Superior temporal gyrus (tissue), 1 donor: Measurements from ENCODE around the gene UNC93A.
A peak's percentile ranks its signal among the peaks of the same experiment; 100 is the strongest.
"Not testable (repeated sequence)": the region's sequence is repeated elsewhere in the genome, so short reads cannot be mapped to it uniquely, and the experiment has no call there.

ENCODE experiments used
- DNase-seq: peaks from one replicate; pipeline ENCODE4 v3.0.0-alpha.2; 2016; ENCODE audit errors: extremely low spot score

UNC93A gene

DNA sequence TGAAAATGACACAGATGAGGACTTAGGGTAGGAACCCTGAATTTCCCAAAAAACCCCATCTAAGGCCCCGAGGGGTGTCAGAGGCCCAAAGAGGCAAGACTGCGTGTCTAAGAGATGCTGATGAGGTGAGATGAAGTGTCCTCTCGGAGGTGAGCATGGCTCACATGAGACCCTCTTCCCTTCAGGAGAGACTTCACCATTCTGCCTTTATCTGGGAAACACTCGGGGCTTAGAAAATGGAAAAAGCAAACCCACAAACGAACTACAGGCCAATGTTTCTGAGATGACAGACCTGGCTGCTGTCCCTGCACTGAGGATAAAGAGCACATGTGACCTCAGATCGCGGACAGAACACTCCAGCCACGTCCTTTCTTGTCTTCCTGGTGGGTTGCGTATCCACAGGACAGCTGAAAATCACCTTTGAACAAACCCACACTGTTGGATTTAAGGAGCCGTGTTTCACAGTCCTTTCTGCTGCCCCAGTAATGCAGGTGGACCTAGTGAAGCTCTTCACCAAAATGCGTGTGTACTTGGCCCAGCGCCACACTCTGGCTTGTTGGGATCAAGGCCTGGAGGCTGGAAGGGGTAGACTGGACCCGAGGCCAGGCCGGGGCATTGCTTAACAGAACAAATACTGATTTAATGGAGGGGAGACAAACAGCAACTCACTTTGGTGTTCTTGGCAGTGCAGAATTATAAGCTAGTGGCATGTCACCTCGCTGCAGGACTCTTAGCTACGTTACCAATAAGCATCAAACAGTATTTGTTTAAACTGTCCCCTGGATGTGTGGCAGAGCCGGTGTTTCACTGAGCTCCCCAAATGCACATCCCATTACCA is 18.5 kb downstream of the UNC93A start:
- not testable (repeated sequence) for DNase-seq

DNA sequence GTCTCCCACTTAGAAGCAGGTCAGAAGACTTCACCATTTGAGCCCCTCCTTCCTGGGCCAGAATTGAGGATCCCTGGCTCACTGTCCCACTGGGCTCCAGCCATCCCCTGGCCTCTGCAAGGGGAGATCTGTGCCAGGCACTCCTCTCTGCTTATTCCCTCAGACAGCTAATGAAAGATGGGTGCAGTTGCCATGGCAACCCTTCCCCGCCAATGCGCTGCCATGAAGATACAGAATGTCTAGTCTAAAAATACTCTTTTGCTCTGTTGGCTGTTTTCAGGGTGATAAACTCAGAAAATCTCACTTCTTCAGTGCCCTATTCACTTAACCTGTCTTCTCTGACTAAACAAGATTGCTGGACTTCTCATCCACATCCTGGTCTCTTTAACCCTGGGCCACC is 20.2 kb downstream of the UNC93A start:
- DNase-seq, result peak; percentile 67

DNA sequence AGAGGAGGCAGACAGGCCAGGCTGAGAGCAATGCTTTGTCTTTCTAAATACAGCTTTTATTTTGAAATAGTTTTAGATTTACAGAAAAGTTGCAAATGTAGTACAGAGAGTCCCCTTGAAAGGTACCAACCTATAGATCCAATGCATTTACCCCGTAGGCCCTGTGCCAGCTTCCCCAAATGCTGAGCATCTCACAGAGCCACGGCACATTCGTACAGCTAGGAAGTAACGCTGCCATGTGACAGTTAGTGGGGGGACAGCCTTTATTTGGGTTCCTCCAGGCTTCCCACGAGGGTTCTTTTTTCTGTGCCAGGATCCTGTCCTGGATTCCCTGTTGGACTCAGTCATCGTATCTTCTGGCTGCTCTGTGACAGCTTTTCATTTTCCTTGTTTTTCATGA is 20.6 kb downstream of the UNC93A start:
- not testable (repeated sequence) for DNase-seq

DNA sequence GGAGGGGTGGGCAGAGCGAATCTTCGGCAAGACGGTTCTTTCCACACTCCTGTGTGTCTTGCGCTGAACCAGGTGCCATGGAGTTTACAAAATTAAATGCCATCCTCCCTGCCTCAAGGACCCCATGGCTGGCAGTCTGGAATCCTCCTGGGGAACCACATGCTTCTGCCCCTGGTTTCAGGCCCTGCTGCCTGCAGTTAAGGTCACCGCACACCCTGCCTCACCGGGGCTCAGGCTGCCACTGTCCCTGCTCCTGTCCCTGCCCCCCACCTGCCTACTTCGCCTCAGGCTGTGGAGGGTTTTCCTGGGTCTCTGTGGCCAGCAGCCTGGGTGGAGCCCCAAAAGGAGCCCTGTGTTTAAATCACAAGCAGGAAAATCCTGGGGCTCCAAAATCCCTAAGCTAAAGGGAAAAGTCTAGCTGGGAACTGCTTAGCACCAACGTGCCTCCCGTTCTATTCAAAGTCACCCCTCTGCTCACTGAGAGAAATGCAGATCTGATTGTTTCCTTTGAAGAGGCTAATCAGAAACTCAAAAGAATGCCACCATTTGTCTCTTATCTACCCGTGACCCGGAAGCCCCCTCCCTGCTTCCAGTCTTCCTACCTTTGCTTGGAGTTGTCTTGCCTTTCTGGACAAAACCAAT is 23.2 kb downstream of the UNC93A start:
- no peak for DNase-seq

DNA sequence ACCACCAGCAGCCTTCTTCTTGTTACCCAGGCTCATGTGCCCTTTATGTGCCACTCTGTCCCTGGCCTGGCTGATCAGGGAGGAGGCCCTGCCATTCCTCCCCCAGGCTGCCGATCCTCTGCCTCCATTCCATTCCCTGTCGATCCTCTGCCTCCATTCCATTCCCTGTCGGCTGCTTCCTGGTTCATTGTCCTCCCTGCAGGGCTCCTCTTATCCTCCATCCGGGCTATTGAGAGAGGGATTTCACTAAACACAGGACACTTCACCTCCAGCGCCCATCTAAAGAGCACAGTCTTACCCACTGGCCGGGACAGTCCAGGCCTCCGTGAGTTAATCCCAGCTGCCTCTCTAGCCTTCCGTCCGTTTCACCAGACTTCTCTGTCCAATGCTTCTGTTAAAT is 26.1 kb downstream of the UNC93A start:
- DNase-seq, result no peak

DNA sequence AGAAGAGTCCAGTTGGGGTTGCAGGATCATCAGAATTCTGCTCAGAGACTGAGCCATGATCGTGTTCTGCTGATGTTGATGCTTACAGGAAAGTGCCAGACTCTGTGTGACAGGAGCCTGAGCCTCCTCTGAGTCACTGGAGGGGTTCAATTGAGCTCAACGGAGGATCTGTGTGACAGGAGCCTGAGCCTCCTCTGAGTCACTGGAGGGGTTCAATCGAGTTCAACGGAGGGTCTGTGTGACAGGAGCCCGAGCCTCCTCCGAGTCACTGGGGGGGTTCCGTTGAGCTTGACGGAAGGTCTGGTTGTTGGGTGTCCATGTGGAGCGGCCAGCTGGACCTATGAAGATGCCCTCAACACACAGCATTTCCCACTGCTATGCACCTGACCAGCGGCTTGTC is 27.2 kb downstream of the UNC93A start:
- not testable (repeated sequence) for DNase-seq

DNA sequence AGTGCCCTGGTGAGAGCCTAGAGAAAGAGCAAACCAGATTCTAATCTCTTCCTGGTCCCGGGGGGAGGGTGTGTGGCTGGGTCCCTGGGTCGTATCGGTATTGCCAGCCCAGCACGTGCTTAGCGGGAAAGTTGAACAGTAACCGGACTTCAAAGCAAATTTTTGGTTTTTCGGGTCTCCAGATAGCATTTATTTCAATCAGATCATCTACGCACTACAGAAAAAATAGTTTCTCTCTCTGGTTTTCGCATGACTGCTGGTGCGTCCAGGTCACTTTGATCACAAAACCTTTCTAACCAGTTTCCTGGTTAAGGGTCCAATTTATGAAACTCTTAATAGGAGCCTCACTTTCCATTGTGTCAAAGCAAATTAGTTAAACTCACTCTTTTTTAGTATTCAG is 27.7 kb downstream of the UNC93A start:
- DNase-seq, result not testable (repeated sequence)

DNA sequence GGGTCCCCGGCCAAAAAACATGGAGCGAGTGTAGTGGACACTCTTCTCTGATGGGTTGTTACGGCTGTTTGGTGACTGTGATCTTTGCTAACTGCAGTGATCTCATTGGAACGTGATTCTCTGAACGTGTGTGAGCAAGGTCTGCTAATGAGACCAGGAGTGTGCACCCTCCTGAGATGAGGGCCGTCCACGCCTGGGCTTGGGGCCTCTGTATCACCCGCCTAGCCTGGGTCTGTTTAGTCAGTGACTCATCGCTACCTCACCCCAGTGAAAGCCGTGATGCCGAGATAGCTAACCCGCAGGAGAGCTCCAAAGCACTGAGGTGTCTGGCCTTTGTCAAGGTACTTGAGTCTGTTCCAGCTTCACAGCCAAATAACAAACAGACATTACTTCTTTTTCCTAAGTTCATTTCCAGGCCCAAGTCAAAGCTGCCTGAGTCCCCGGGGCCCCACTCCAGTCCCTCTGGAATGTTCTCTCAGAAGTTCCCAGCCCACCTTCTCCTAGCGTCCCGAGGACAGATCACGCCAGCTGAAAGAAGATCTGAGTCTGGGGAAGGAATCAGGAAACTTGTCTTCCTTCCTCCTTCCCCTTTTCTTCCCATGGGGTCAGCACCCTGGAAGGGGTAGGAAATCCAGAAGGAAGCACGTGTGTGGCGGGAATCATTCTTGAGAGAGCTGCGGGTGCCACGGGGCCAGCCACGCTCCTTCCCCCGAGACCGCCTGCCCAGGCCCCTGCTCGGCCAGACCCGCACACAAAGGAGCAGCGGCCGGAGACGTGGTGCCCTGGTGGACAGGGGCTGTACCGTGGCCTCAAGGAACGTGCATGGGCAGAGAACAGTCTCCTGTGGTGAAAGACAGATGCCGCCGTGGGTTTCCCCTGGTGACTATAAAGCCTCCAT is 29.0 kb downstream of the UNC93A start:
- not testable (repeated sequence) for DNase-seq

DNA sequence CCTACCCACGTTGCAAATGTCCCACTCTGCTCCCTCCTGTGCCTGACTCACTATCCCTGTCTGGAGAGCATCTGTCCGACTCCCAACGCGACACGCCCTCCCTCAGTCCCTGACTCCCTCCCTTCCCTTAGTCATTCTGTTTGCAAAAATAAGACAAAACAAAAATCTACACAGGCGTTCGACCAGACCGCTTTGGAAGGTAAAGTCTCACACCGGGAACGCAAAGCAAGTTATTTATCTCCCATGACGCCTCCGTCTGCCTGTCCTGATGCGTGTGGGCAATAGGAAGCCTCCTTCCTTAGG is 29.6 kb downstream of the UNC93A start:
- not testable (repeated sequence) for DNase-seq

DNA sequence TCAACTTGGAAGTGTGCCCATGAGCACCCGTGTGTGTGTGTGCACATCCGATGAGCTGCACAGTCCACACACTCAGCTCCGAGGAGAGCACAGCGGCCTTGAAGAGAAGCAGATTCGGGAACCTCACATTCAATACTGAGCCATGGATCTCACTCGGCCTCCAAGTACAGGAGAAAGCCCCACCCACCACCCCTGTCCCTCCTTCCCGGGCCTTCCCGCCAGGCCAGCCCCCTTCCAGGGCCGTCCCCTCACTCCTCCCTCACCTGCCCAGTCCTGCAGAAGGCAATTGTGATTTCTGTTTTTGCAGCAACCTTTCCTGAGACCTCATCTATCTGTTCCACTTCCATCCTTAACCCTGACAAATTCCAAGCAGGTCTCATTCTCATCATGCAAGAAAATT is 30.1 kb downstream of the UNC93A start:
- DNase-seq, result not testable (repeated sequence)

DNA sequence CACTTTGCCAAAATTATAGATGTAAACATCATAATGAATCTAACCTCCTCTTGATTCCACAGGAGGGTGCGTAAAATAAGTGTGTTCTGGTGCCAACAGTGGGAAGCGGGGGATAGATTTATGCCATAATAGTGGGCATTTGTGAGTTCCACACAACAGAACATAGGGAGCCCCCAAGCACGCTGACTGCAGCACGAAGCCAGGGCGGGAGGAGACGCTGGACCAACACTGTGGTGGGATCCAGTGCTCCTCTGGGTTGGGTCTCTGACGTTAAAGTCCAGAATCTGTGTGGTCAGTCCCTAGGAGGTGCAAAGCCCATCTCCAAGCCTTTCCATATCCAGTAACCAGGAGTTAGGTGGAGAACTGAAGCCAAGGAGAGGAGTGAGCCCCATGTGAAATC is 32.0 kb downstream of the UNC93A start:
- DNase-seq, result no peak

DNA sequence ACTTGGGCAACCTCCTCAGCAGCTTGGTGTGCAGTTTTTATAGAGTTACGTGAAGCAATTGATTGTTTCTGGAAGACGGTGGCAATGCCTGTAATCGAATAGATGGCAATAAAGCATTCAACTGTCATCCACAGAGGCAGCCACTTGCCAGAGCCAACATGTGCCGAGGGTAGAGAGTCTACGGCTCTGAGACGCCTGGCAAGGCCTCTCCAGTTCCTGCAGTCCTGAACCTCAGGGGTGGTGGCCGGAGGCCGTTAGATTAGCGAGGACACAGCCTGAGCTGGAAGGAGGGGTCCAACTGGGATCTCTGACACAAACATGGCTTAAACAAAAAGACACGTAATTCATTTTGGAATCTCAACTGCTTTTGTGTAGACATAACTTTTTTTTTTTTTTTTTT is 33.0 kb downstream of the UNC93A start:
- DNase-seq, result no peak

DNA sequence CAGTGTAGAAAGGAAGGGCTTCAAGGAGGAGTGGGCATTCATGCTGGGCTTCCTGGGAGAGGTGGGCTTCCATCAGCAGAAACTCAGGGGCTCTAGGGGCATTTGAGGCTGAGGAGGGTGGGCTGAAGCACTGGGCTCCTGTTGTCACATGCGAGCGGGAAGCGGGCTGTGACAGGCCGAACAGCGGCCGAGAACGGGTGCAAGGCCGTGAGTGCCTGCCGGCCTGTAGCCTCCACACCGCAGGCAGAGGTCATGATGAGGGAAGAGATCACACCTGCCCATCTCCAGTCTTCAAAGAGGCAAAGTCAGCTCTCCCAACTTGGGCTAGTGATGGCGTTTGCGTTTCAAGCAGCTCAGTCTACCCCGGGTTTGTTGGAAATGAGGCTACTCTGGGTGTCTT is 34.7 kb downstream of the UNC93A start:
- no peak for DNase-seq

DNA sequence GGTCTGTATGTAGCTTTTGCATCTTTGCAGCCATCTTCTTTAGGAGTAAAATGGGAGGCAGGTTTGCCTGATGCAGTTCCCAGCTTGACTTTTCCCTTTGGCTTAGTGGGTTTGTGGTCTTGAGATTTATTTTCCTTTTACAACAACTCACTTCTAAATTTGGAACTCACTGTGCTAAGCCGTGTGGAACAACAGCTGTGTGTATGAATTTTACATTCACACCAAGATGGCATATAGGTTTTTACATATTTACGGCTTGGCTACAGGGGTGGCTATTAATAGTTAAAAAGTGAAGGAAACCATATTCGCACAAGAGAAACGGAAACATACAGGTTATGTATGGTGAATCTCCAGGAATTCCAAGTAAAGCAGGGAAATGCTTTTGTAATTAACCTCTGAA is 36.3 kb downstream of the UNC93A start:
- no peak for DNase-seq

DNA sequence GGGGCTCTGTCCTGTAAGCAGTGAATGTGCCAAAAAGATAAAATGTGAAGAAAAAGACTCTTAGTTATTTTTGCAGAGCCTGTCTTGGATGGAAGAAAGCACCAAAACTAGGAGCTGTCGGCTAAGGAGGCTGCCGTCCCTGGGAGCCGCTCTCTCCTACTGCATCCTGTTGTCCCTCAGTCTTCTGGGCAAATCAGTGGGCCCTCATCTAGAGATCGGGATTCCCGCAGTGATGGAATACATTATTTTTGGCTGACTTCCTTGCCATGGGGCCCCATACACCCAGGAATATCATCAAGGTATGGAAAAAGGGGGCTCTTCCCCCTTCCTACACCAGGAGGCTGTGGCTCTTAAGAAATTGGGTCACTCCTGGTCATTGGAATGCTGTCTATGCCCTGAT is 37.0 kb downstream of the UNC93A start:
- no peak for DNase-seq

DNA sequence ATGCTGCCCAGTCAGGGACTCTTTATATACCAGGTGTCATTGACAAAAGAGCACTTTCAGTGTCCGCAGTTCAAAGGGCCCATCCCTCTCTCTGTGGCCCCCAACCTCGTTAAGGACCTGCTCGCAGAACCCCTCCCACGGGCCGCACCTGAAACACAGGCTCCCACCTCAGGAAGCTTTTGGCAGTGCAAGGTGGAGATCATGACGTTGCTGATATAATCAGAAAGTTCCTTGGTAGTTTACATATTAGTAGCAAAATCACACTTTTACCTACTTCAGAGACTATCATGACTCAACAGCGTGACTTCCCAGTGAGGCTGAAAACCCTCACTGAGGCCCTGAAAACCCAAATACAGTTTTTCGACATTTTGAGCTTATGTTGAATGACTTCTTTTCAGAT is 37.9 kb downstream of the UNC93A start:
- no peak for DNase-seq

DNA sequence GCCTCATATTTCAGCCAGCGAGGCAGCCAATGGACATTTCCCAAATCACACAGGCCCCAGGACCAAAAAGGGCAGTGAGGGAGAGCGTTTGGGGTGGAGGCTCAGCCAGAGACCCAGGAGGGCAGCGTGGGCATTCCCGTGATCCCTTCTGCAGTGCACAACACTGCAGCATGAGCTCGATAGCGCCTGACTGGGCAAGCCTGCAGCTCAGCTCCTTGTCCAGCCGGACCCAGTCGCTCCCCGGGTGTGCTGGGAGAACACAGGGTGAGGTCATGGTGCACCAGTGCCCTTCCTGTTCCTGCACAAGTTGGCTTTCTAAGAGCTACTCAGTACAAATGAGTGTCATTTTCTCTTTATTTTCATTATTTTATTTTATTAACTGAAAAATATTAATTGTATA is 39.6 kb downstream of the UNC93A start:
- no peak for DNase-seq

DNA sequence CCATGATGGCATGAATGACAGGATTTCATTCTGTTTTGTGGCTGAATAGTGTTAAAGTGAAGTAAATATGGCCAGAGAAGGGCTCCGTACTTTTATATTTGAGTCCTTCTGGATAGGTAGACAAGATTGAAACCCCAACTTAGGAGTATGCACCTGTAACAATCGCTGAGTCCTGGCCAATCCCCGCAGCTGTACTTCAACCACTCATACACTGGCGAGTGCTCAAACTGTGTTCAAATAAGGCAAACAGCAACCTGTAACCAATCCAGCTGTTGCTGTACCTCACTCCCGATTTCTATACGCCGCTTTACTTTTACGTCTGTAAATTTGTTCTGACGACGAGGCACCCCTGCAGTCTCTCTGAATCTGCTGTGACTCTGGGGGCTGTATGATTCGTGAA is 40.5 kb downstream of the UNC93A start:
- no peak for DNase-seq

DNA sequence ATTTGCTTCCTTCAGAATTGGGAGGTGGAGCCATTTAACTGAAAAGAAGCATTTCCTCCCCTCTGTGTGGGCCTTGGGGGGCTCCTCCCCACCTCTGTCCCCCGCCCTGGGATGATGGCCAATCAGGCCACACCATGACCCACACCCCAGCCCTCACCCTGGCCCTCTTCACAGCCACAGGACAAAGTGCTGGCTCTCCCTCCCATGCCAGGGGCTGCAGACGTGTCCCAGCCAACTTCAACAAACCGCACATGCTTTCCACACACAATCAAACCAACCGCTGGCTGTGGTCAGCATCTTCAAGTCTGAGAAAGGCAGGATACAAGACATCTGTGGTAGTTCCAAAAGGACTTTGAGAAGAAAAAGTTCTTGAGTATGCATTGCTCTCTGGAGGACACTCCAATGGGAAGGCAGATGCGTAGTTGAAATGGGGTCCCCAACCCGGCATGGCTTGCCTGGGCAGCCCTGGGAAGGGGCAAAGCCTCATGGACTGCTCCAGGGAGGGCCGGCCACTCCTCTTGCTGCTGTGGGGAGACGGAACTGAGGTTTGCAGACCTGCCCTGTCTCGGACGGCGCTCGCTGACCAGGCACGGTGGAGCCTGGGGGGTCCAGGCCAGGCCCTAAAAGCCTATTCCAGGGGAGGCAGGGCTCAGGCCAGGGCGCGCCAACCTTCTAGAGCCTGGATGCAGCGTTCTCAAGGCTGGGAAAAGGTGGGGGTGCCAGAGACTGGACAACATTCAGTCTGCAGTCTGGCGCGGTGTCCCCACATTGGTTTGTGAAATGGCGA is 45.9 kb downstream of the UNC93A start:
- no peak for DNase-seq

DNA sequence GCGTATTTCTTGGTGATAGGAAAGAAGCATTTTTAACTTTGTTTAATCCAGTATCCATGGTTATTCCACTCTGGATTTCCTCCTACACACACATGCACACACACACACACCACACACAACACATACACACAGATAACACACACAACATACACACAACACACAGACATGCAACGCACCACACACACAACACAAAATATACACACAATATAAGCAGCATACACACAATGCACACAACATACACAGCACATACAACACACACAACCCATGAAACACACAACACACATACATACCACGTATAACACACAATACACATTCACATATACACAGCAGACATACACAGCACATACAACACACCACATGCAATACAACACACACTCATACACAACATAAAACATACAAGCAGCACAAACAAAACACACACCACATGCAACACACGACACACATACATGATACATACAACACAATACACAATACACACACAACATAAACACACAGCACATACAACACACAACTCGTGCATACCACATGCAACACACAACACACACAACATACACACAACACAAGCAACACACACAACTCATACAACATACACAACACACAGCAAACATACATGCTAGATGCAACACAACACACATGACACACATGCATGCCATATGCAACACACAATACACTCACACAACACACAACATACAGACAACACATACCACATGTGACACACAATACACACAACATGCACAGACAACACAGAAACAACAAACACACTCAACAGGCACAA is 46.7 kb downstream of the UNC93A start:
- no peak for DNase-seq

DNA sequence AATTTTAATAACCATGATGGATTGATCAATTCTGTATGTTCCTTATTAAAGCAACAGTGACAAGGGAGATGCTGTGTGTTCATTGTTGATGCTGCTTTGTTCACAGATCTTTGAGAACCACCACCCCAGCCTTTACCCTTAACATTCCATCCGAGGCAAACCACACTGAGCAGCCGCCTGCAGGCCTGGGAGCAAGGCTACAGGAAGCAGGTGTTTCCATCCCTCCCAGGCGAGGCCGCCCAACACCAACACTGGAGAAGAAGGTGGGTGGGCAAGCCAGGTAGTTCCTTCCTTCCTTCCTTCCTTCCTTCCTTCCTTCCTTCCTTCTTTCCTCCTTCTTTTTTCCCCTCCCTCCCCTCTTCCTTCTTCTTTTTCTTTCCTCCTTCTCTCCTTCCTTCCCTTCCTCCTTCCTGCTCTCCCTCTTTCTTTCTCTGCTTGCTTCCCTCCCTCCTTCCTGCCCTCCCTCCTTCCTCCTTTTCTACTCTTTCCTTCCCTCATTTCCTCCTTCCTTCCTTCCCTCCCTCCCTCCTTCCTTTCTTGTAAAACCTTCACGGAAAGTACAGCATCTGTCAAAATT is 47.5 kb downstream of the UNC93A start:
- DNase-seq, result no peak
